ENCODE data around the gene RCAN1.

Gene RCAN1

GRCh38 chr21:34595457-34595856, 19.5 kb downstream of the RCAN1 start:
- Histone ChIP-seq H3K4me3 (ENCODE audit: low read length) (no peak overlapping the region), H3K9ac (ENCODE audit: low read length) (no peak overlapping the region), H3K36me3 (ENCODE audit: control insufficient read depth, low read depth, low read length) (no peaks in the 10 kb centered on the region), H3K9me3 (ENCODE audit: control insufficient read depth, low read depth, low read length) (no peaks in the 10 kb centered on the region), H3K27ac (ENCODE audit: low read length) (no peak overlapping the region), H3K27me3 (ENCODE audit: control insufficient read depth, insufficient read depth, low read length) (no peaks in the 10 kb centered on the region), H3K4me1 (ENCODE audit: control insufficient read depth, low read depth, low read length) (peaks cover 10% of the 10 kb centered on the region)

GRCh38 chr21:34594566-34595234, 20.2 kb downstream of the RCAN1 start:
- Histone ChIP-seq H3K27ac (ENCODE audit: low read length) (no peak overlapping the region), H3K27me3 (ENCODE audit: control insufficient read depth, insufficient read depth, low read length) (no peaks in the 10 kb centered on the region), H3K36me3 (ENCODE audit: control insufficient read depth, low read depth, low read length) (no peaks in the 10 kb centered on the region), H3K4me3 (ENCODE audit: low read length) (no peak overlapping the region), H3K9ac (ENCODE audit: low read length) (no peak overlapping the region), H3K4me1 (ENCODE audit: control insufficient read depth, low read depth, low read length) (peaks cover 3% of the 10 kb centered on the region), H3K9me3 (ENCODE audit: control insufficient read depth, low read depth, low read length) (no peaks in the 10 kb centered on the region)

GRCh38 chr21:34593954-34594531, 20.9 kb downstream of the RCAN1 start:
- Histone ChIP-seq H3K27ac (ENCODE audit: low read length) (no peak overlapping the region), H3K9me3 (ENCODE audit: control insufficient read depth, low read depth, low read length) (no peaks in the 10 kb centered on the region), H3K4me3 (ENCODE audit: low read length) (no peak overlapping the region), H3K27me3 (ENCODE audit: control insufficient read depth, insufficient read depth, low read length) (no peaks in the 10 kb centered on the region), H3K4me1 (ENCODE audit: control insufficient read depth, low read depth, low read length) (no peaks in the 10 kb centered on the region), H3K36me3 (ENCODE audit: control insufficient read depth, low read depth, low read length) (no peaks in the 10 kb centered on the region), H3K9ac (ENCODE audit: low read length) (no peak overlapping the region)

GRCh38 chr21:34593423-34593822, 21.5 kb downstream of the RCAN1 start:
- no peak overlapping the region for H3K9ac ChIP-seq (ENCODE audit: low read length)
- no peak overlapping the region for H3K27ac ChIP-seq (ENCODE audit: low read length)
- H3K4me1 ChIP-seq (ENCODE audit: control insufficient read depth, low read depth, low read length) = no peaks in the 10 kb centered on the region
- H3K36me3 ChIP-seq (ENCODE audit: control insufficient read depth, low read depth, low read length) = no peaks in the 10 kb centered on the region
- H3K4me3 ChIP-seq (ENCODE audit: low read length) = no peak overlapping the region
- H3K27me3 ChIP-seq (ENCODE audit: control insufficient read depth, insufficient read depth, low read length) = no peaks in the 10 kb centered on the region
- no peaks in the 10 kb centered on the region for H3K9me3 ChIP-seq (ENCODE audit: control insufficient read depth, low read depth, low read length)

GRCh38 chr21:34592120-34592955, 22.6 kb downstream of the RCAN1 start:
- Histone ChIP-seq H3K9ac (ENCODE audit: low read length) (no peak overlapping the region), H3K36me3 (ENCODE audit: control insufficient read depth, low read depth, low read length) (no peaks in the 10 kb centered on the region), H3K27ac (ENCODE audit: low read length) (no peak overlapping the region), H3K4me1 (ENCODE audit: control insufficient read depth, low read depth, low read length) (no peaks in the 10 kb centered on the region), H3K9me3 (ENCODE audit: control insufficient read depth, low read depth, low read length) (no peaks in the 10 kb centered on the region), H3K27me3 (ENCODE audit: control insufficient read depth, insufficient read depth, low read length) (no peaks in the 10 kb centered on the region), H3K4me3 (ENCODE audit: low read length) (no peak overlapping the region)

- no peak overlapping the region for H3K27ac ChIP-seq (ENCODE audit: low read length)
- H3K36me3 ChIP-seq (ENCODE audit: control insufficient read depth, low read depth, low read length) = no peaks in the 10 kb centered on the region
- no peaks in the 10 kb centered on the region for H3K4me1 ChIP-seq (ENCODE audit: control insufficient read depth, low read depth, low read length)
- H3K4me3 ChIP-seq (ENCODE audit: low read length) = no peak overlapping the region
- no peaks in the 10 kb centered on the region for H3K9me3 ChIP-seq (ENCODE audit: control insufficient read depth, low read depth, low read length)
- no peaks in the 10 kb centered on the region for H3K27me3 ChIP-seq (ENCODE audit: control insufficient read depth, insufficient read depth, low read length)
- H3K9ac ChIP-seq (ENCODE audit: low read length) = no peak overlapping the region
These were observed 24.4 kb downstream of the RCAN1 start for GRCh38 chr21:34590520-34590919.

- no peak overlapping the region for H3K9ac ChIP-seq (ENCODE audit: low read length)
- no peak overlapping the region for H3K4me3 ChIP-seq (ENCODE audit: low read length)
- no peak overlapping the region for H3K27ac ChIP-seq (ENCODE audit: low read length)
- no peaks in the 10 kb centered on the region for H3K9me3 ChIP-seq (ENCODE audit: control insufficient read depth, low read depth, low read length)
- H3K27me3 ChIP-seq (ENCODE audit: control insufficient read depth, insufficient read depth, low read length) = no peaks in the 10 kb centered on the region
- no peaks in the 10 kb centered on the region for H3K36me3 ChIP-seq (ENCODE audit: control insufficient read depth, low read depth, low read length)
- H3K4me1 ChIP-seq (ENCODE audit: control insufficient read depth, low read depth, low read length) = no peaks in the 10 kb centered on the region
These were observed 25.2 kb downstream of the RCAN1 start for GRCh38 chr21:34589511-34590282.

GRCh38 chr21:34583926-34584563, 30.9 kb downstream of the RCAN1 start:
- H3K27me3 ChIP-seq (ENCODE audit: control insufficient read depth, insufficient read depth, low read length) = no peaks in the 10 kb centered on the region
- H3K9ac ChIP-seq (ENCODE audit: low read length) = no peak overlapping the region

GRCh38 chr21:34582506-34583150, 32.3 kb downstream of the RCAN1 start:
- no peaks in the 10 kb centered on the region for H3K36me3 ChIP-seq (ENCODE audit: control insufficient read depth, low read depth, low read length)
- no peak overlapping the region for H3K27ac ChIP-seq (ENCODE audit: low read length)
- H3K4me3 ChIP-seq (ENCODE audit: low read length) = no peak overlapping the region
- H3K9me3 ChIP-seq (ENCODE audit: control insufficient read depth, low read depth, low read length) = no peaks in the 10 kb centered on the region
- no peaks in the 10 kb centered on the region for H3K27me3 ChIP-seq (ENCODE audit: control insufficient read depth, insufficient read depth, low read length)
- H3K9ac ChIP-seq (ENCODE audit: low read length) = no peak overlapping the region
- no peaks in the 10 kb centered on the region for H3K4me1 ChIP-seq (ENCODE audit: control insufficient read depth, low read depth, low read length)

More at GRCh38 chr21:34583926-34584563, 30.9 kb downstream of the RCAN1 start:
- Histone ChIP-seq H3K27ac (ENCODE audit: low read length) (no peak overlapping the region), H3K9me3 (ENCODE audit: control insufficient read depth, low read depth, low read length) (no peaks in the 10 kb centered on the region), H3K36me3 (ENCODE audit: control insufficient read depth, low read depth, low read length) (no peaks in the 10 kb centered on the region), H3K4me1 (ENCODE audit: control insufficient read depth, low read depth, low read length) (no peaks in the 10 kb centered on the region), H3K4me3 (ENCODE audit: low read length) (no peak overlapping the region)

GRCh38 chr21:34580181-34580700, 34.7 kb downstream of the RCAN1 start:
- H3K27ac ChIP-seq (ENCODE audit: low read length) = no peak overlapping the region
- H3K4me1 ChIP-seq (ENCODE audit: control insufficient read depth, low read depth, low read length) = no peaks in the 10 kb centered on the region
- H3K27me3 ChIP-seq (ENCODE audit: control insufficient read depth, insufficient read depth, low read length) = no peaks in the 10 kb centered on the region

More at GRCh38 chr21:34580181-34580700, 34.7 kb downstream of the RCAN1 start:
- Histone ChIP-seq H3K36me3 (ENCODE audit: control insufficient read depth, low read depth, low read length) (no peaks in the 10 kb centered on the region), H3K4me3 (ENCODE audit: low read length) (no peak overlapping the region), H3K9me3 (ENCODE audit: control insufficient read depth, low read depth, low read length) (no peaks in the 10 kb centered on the region), H3K9ac (ENCODE audit: low read length) (no peak overlapping the region)
